ENCODE measurements around the gene USF2.

Gene USF2

GRCh38 chr19:35254341-35255297 is 14.1 kb upstream of the USF2 start:
- TF ChIP-seq CTCF (IDR thresholded peaks at IDR 0.05; ENCODE audit: low read depth, low read length), result no peak
- no peak for DNase-seq (ENCODE audit: extremely low read depth, low read depth)

GRCh38 chr19:35256566-35256965 is 12.2 kb upstream of the USF2 start:
- TF ChIP-seq CTCF (IDR thresholded peaks at IDR 0.05; ENCODE audit: low read depth, low read length), result no peak
- no peak for DNase-seq (ENCODE audit: extremely low read depth, low read depth)

GRCh38 chr19:35257113-35257461 is 11.7 kb upstream of the USF2 start:
- no peak for DNase-seq (ENCODE audit: extremely low read depth, low read depth)
- no peak for TF ChIP-seq CTCF (IDR thresholded peaks at IDR 0.05; ENCODE audit: low read depth, low read length)

- no peak for TF ChIP-seq CTCF (IDR thresholded peaks at IDR 0.05; ENCODE audit: low read depth, low read length)
- DNase-seq (ENCODE audit: extremely low read depth, low read depth), result no peak
Measured at GRCh38 chr19:35260694-35261304, 8.0 kb upstream of the USF2 start.

- no peak for TF ChIP-seq CTCF (IDR thresholded peaks at IDR 0.05; ENCODE audit: low read depth, low read length)
- no peak for DNase-seq (ENCODE audit: extremely low read depth, low read depth)
Measured at GRCh38 chr19:35261356-35262100, 7.2 kb upstream of the USF2 start.

GRCh38 chr19:35262101-35262761 is 6.5 kb upstream of the USF2 start:
- DNase-seq (ENCODE audit: extremely low read depth, low read depth), result no peak
- TF ChIP-seq CTCF (IDR thresholded peaks at IDR 0.05; ENCODE audit: low read depth, low read length), result no peak
